Rectal smooth muscle tissue (tissue), 1 donor: ENCODE measurements around the gene NOTUM.

ENCODE experiments used
- H3K27ac ChIP-seq: one replicate; pipeline ENCODE4 v1.7.0; 2013; ENCODE audit warnings: low read depth, low read length, inconsistent platforms
- H3K27me3 ChIP-seq: one replicate; pipeline ENCODE4 v1.7.0; 2013; ENCODE audit warnings: low read length; ENCODE audit not compliant: control insufficient read depth, insufficient read depth
- H3K36me3 ChIP-seq: one replicate; pipeline ENCODE4 v1.7.0; 2013; ENCODE audit warnings: low read length; ENCODE audit not compliant: control insufficient read depth, insufficient read depth
- H3K4me1 ChIP-seq: one replicate; pipeline ENCODE4 v1.7.0; 2013; ENCODE audit warnings: low read length; ENCODE audit not compliant: control insufficient read depth, insufficient read depth
- H3K4me3 ChIP-seq: one replicate; pipeline ENCODE4 v1.7.0; 2013; ENCODE audit warnings: low read length
- H3K9ac ChIP-seq: one replicate; pipeline ENCODE4 v1.7.0; 2013; ENCODE audit warnings: low read length

The NOTUM gene

GRCh38 chr17:82001571-82002056 is 40.6 kb upstream of the NOTUM start:
- H3K4me1 ChIP-seq, result peaks cover 16% of the 10 kb centered on the region

GRCh38 chr17:82000803-82001570 is 40.0 kb upstream of the NOTUM start:
- Histone ChIP-seq H3K9ac (no peak overlapping the region), H3K4me3 (no peak overlapping the region), H3K4me1 (peaks cover 11% of the 10 kb centered on the region), H3K27me3 (no peaks in the 10 kb centered on the region), H3K27ac (no peak overlapping the region), H3K36me3 (no peaks in the 10 kb centered on the region)

More at GRCh38 chr17:82001571-82002056, 40.6 kb upstream of the NOTUM start:
- Histone ChIP-seq H3K36me3 (no peaks in the 10 kb centered on the region), H3K9ac (no peak overlapping the region), H3K27ac (no peak overlapping the region), H3K4me3 (no peak overlapping the region), H3K27me3 (no peaks in the 10 kb centered on the region)

- Histone ChIP-seq H3K27ac (no peak overlapping the region), H3K27me3 (no peaks in the 10 kb centered on the region), H3K36me3 (no peaks in the 10 kb centered on the region), H3K4me1 (peaks cover 10% of the 10 kb centered on the region), H3K9ac (no peak overlapping the region), H3K4me3 (no peak overlapping the region)
Measured at GRCh38 chr17:81999976-82000802, 39.2 kb upstream of the NOTUM start.

GRCh38 chr17:81999587-81999975 is 38.6 kb upstream of the NOTUM start:
- Histone ChIP-seq H3K27me3 (no peaks in the 10 kb centered on the region), H3K36me3 (no peaks in the 10 kb centered on the region), H3K4me1 (peaks cover 10% of the 10 kb centered on the region), H3K4me3 (no peak overlapping the region), H3K27ac (no peak overlapping the region), H3K9ac (no peak overlapping the region)

- Histone ChIP-seq H3K9ac (no peak overlapping the region), H3K27me3 (no peaks in the 10 kb centered on the region), H3K27ac (no peak overlapping the region), H3K36me3 (no peaks in the 10 kb centered on the region), H3K4me1 (peaks cover 5% of the 10 kb centered on the region), H3K4me3 (no peak overlapping the region)
Measured at GRCh38 chr17:81998691-81999438, 37.9 kb upstream of the NOTUM start.

- no peak overlapping the region for H3K4me3 ChIP-seq
- H3K27me3 ChIP-seq, result no peaks in the 10 kb centered on the region
- H3K4me1 ChIP-seq, result peaks cover under 1% of the 10 kb centered on the region
- H3K27ac ChIP-seq, result no peak overlapping the region
- no peaks in the 10 kb centered on the region for H3K36me3 ChIP-seq
- no peak overlapping the region for H3K9ac ChIP-seq
Measured at GRCh38 chr17:81998212-81998611, 37.2 kb upstream of the NOTUM start.

- Histone ChIP-seq H3K4me1 (peaks cover 7% of the 10 kb centered on the region), H3K9ac (no peak overlapping the region), H3K36me3 (no peaks in the 10 kb centered on the region), H3K27ac (no peak overlapping the region), H3K4me3 (no peak overlapping the region), H3K27me3 (no peaks in the 10 kb centered on the region)
Measured at GRCh38 chr17:81996757-81997441, 35.9 kb upstream of the NOTUM start.

GRCh38 chr17:81996232-81996756 is 35.3 kb upstream of the NOTUM start:
- no peak overlapping the region for H3K4me3 ChIP-seq
- no peaks in the 10 kb centered on the region for H3K36me3 ChIP-seq
- H3K9ac ChIP-seq, result no peak overlapping the region
- no peak overlapping the region for H3K27ac ChIP-seq
- peaks cover 9% of the 10 kb centered on the region for H3K4me1 ChIP-seq
- no peaks in the 10 kb centered on the region for H3K27me3 ChIP-seq

- Histone ChIP-seq H3K27me3 (no peaks in the 10 kb centered on the region), H3K27ac (no peak overlapping the region), H3K9ac (no peak overlapping the region), H3K4me1 (peaks cover 9% of the 10 kb centered on the region), H3K36me3 (no peaks in the 10 kb centered on the region), H3K4me3 (no peak overlapping the region)
Measured at GRCh38 chr17:81995463-81996231, 34.7 kb upstream of the NOTUM start.

GRCh38 chr17:81994593-81995462 is 33.8 kb upstream of the NOTUM start:
- Histone ChIP-seq H3K27me3 (no peaks in the 10 kb centered on the region), H3K4me1 (peaks cover 9% of the 10 kb centered on the region), H3K4me3 (no peak overlapping the region), H3K36me3 (no peaks in the 10 kb centered on the region), H3K9ac (no peak overlapping the region), H3K27ac (no peak overlapping the region)
